ENCODE measurements around the gene TMEM53. TPM values are rescaled to one million over a fixed set of nuclear protein-coding genes. Genes with fewer than 3 reads are reported as not detected.

Gene TMEM53
- total and polyA plus RNA-seq, 2 donors, result 2.4 to 13.2 TPM

DNA sequence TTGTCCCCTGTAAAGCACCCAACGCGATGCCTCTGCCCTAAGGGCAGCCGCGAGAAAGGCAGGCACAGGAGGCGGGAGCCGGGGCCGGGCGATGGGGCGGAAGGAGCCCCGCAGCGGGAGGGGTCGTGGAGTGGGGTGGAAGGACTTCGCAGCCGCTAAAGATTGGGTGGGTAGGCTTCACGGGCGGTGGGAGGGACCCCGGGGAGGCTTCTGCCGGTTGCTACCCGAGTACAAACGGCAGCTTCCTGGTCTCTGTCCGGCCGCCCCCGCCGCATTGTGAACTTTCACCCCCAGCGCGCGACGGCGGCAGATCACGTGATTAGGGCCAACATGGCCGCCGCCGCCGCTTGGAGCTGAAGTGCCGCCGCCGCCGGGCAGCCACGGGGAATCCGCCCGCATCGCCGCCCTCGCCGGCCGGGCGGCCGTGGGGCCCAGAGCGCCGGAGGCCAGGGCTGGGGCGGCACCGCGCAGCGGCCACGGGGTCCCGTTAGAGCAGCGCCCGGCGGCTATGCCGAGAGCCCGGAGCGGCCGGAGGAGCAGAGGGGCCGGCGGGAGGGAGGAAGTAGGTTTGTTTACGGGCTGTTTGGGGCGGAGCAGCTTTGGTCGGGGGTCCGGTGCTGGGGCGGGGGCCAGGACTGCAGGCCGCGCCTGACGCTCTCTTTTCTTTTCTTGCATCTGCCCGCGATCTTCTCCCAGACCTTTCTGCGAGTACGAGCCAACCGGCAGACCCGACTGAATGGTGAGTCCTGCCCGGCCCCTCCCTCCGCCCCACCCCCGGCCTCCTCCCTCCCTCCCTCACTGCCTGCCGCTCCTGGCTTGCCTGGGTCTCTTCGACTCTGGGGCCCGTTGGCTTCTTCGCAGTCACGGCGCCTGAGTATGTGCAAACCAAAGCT, 42.4 kb downstream of the TMEM53 start:
- WGBS, result under 1% methylated on average over 88 of the region's 88 CpGs
- H3K4me3 ChIP-seq (ENCODE audit: low read depth, low read length), result peak overlapping the region; percentile 68
- peak; percentile 64 for DNase-seq (ENCODE audit: extremely low spot score)
- peaks cover 9% of the 10 kb centered on the region for H3K36me3 ChIP-seq (ENCODE audit: insufficient read depth)
- H3K4me1 ChIP-seq (ENCODE audit: insufficient read depth), result no peaks in the 10 kb centered on the region
- H3K27ac ChIP-seq (ENCODE audit: low read depth), result peak overlapping the region; percentile 95

DNA sequence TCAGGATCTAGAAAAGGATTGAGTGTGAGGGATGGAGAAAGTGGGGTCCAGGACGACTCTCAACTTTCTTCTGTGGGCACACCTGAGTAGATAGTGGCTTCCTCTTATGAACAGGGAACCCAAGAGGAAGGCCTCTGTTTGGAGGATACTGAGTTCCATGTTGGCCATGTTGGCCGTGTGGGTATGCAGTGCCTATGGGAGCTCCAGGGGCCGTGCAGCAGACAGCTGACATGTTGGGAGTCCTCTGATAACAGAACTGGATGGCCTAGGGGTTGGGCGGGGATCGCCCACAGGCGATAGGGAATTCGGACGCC, 43.0 kb downstream of the TMEM53 start:
- no peak for DNase-seq (ENCODE audit: extremely low spot score)
- peaks cover 4% of the 10 kb centered on the region for H3K36me3 ChIP-seq (ENCODE audit: insufficient read depth)
- 12% methylated on average over 8 of the region's 8 CpGs for WGBS
- peak overlapping the region; percentile 68 for H3K4me3 ChIP-seq (ENCODE audit: low read depth, low read length)
- H3K4me1 ChIP-seq (ENCODE audit: insufficient read depth), result no peaks in the 10 kb centered on the region
- H3K27ac ChIP-seq (ENCODE audit: low read depth), result peak overlapping the region; percentile 95

GRCh38 chr1:44630116-44630515, 44.2 kb downstream of the TMEM53 start:
- 88% methylated on average over 2 of the region's 2 CpGs for WGBS
- no peaks in the 10 kb centered on the region for H3K36me3 ChIP-seq (ENCODE audit: insufficient read depth)
- H3K4me3 ChIP-seq (ENCODE audit: low read depth, low read length), result no peak overlapping the region
- no peak for DNase-seq (ENCODE audit: extremely low spot score)
- no peak overlapping the region for H3K27ac ChIP-seq (ENCODE audit: low read depth)
- no peaks in the 10 kb centered on the region for H3K4me1 ChIP-seq (ENCODE audit: insufficient read depth)

- no peak overlapping the region for H3K4me3 ChIP-seq (ENCODE audit: low read depth, low read length)
- DNase-seq (ENCODE audit: extremely low spot score), result no peak
- H3K4me1 ChIP-seq (ENCODE audit: insufficient read depth), result no peaks in the 10 kb centered on the region
- no peak overlapping the region for H3K27ac ChIP-seq (ENCODE audit: low read depth)
- 91% methylated on average over 5 of the region's 5 CpGs for WGBS
- no peaks in the 10 kb centered on the region for H3K36me3 ChIP-seq (ENCODE audit: insufficient read depth)
Observed at GRCh38 chr1:44628962-44629756, 45.1 kb downstream of the TMEM53 start.

DNA sequence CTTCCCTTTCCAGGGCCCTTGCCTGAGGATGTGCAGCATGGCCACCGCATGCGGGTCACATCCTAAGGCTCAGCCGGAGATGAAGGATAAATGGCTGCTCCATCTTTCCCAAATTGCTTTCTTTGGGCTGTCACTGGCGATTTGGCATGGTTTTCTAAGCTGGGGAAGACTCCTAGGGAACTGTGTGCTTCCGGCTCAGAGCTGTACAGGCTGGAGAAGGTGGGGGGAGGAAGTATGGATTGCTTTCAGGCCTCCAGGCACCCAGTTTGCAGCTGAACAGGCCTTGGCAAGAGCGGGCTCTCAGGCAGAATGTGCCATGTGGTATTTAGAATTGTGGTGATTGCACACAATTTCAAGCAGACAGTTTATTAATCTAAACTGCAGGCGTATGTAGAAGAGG, 48.9 kb downstream of the TMEM53 start:
- WGBS, result 87% methylated on average over 7 of the region's 7 CpGs

GRCh38 chr1:44624268-44624901, 49.9 kb downstream of the TMEM53 start:
- no peak for DNase-seq (ENCODE audit: extremely low spot score)
- Histone ChIP-seq H3K27ac (ENCODE audit: low read depth) (no peak overlapping the region), H3K36me3 (ENCODE audit: insufficient read depth) (no peaks in the 10 kb centered on the region), H3K4me1 (ENCODE audit: insufficient read depth) (no peaks in the 10 kb centered on the region), H3K4me3 (ENCODE audit: low read depth, low read length) (no peak overlapping the region)
- 79% methylated on average over 12 of the region's 12 CpGs for WGBS

More for the DNA sequence above, 48.9 kb downstream of the TMEM53 start:
- no peaks in the 10 kb centered on the region for H3K4me1 ChIP-seq (ENCODE audit: insufficient read depth)
- no peak overlapping the region for H3K4me3 ChIP-seq (ENCODE audit: low read depth, low read length)
- DNase-seq (ENCODE audit: extremely low spot score), result no peak
- H3K36me3 ChIP-seq (ENCODE audit: insufficient read depth), result no peaks in the 10 kb centered on the region
- no peak overlapping the region for H3K27ac ChIP-seq (ENCODE audit: low read depth)

DNA sequence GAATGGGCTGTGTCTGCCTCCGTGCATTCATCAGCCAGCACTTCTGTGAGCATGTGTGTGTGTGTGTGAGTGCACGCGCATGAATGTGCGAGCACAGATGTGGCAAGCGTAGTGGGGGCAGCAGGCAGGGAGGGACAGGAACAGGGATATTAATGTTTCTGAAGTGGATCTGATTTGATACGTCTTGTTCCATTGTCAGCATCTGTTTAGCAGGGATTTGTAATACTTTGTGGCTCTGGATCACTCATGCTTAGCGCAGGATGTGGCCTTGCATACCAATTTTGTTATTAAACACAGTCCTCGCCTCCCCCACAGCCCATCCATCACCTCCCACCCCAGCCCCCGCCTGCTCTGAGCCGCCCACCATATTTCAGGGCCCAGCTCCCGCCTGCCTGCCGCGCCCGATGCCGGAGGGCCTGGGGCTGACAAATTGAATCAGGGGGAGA, 52.4 kb downstream of the TMEM53 start:
- Histone ChIP-seq H3K4me1 (ENCODE audit: insufficient read depth) (no peaks in the 10 kb centered on the region), H3K4me3 (ENCODE audit: low read depth, low read length) (no peak overlapping the region), H3K27ac (ENCODE audit: low read depth) (no peak overlapping the region), H3K36me3 (ENCODE audit: insufficient read depth) (no peaks in the 10 kb centered on the region)
- 86% methylated on average over 15 of the region's 15 CpGs for WGBS
- no peak for DNase-seq (ENCODE audit: extremely low spot score)

- no peak for DNase-seq (ENCODE audit: extremely low spot score)
- H3K36me3 ChIP-seq (ENCODE audit: insufficient read depth), result no peaks in the 10 kb centered on the region
- no peaks in the 10 kb centered on the region for H3K4me1 ChIP-seq (ENCODE audit: insufficient read depth)
- H3K27ac ChIP-seq (ENCODE audit: low read depth), result no peak overlapping the region
- WGBS, result 80% methylated on average over 3 of the region's 3 CpGs
- H3K4me3 ChIP-seq (ENCODE audit: low read depth, low read length), result no peak overlapping the region
Observed at GRCh38 chr1:44620072-44620471, 54.2 kb downstream of the TMEM53 start.

DNA sequence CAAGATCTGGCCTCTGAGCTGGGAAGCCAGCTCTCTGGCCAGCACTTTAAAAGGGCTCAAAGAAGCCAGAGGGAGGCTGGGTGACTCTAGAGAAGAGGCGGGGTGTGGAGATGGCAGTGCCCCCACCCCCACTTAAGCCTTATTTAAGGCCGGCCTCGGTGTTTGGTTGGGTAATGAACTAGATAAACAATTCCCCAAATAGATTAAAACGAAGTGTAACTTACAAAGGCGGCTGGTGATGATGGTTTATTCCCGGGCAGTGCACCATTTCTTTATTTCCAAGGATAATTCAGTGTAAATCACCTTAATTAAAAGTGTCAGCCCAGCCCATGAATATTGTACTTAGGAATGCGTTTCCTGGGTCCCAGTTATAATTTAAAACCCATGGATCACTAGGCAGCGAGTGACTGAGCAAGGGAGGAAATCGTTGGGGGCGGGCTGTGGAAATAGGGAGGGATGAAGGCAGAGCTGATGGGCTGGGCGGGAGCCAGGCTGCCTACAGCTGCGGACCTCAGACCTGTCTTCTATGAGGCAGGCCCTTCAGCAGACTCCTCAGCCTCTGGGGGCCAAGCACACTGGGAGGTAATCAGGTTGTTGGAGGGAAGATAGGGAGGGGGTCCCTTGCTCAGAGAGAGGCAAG, 54.9 kb downstream of the TMEM53 start:
- Histone ChIP-seq H3K4me1 (ENCODE audit: insufficient read depth) (no peaks in the 10 kb centered on the region), H3K27ac (ENCODE audit: low read depth) (no peak overlapping the region), H3K4me3 (ENCODE audit: low read depth, low read length) (no peak overlapping the region), H3K36me3 (ENCODE audit: insufficient read depth) (no peaks in the 10 kb centered on the region)
- no peak for DNase-seq (ENCODE audit: extremely low spot score)
- WGBS, result 54% methylated on average over 12 of the region's 12 CpGs

DNA sequence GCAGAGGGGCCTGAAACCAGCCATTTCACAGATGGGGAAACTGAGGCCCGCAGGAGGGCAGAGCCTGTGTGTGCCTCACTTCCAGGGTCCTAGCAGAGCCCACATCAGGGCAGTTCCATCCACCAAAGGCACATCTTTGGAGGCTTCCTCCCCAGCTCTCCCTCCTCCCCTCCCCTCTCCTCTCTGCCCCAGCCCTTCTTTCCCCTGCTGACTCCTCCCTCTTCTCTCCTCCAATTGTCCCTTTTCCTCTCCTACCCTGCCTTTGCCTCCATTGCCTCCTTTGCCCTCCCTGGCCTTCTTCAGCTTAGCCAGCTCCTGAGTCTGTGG, 56.6 kb downstream of the TMEM53 start:
- no peak for DNase-seq (ENCODE audit: extremely low spot score)
- Histone ChIP-seq H3K27ac (ENCODE audit: low read depth) (no peak overlapping the region), H3K4me1 (ENCODE audit: insufficient read depth) (no peaks in the 10 kb centered on the region), H3K4me3 (ENCODE audit: low read depth, low read length) (no peak overlapping the region), H3K36me3 (ENCODE audit: insufficient read depth) (no peaks in the 10 kb centered on the region)
- WGBS, result 94% methylated on average over 1 of the region's 1 CpG

DNA sequence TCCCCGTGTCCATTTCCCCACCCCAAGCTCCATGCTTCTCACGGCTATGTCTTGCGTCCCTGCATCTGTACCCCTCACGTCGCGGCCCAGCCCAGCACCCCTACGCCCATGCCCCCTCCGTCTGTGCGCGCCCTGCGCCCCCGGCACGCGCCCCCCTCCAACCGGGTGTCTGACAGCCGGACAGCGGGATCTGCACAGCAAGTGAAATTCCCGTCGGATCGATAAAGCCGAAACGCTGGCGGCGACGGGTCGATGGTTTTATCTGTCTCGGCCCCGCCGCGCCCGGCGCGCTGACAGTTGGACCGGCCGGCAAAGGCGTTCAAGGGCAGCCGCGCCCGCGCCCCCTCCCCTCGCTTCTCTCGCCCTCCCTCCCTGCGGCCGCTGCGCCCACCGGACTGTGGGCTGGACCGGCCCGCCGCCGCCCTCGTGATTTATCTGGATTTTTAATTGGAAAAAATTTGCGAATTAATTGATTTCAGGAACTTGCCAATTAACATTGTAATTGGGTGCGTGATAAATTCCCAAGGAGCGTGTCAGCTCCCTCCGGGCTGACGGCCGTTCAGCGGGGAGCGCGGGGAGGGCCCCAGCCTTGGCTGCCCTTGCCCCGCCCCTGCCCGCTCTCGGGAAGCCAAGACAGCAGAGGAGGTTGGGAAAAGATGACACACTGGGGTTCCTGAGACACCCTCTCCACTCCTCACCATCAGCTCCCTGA, 57.1 kb downstream of the TMEM53 start:
- Histone ChIP-seq H3K4me3 (ENCODE audit: low read depth, low read length) (peak overlapping the region; percentile 11), H3K36me3 (ENCODE audit: insufficient read depth) (no peaks in the 10 kb centered on the region), H3K4me1 (ENCODE audit: insufficient read depth) (no peaks in the 10 kb centered on the region), H3K27ac (ENCODE audit: low read depth) (no peak overlapping the region)
- no peak for DNase-seq (ENCODE audit: extremely low spot score)
- WGBS, result 19% methylated on average over 63 of the region's 63 CpGs

DNA sequence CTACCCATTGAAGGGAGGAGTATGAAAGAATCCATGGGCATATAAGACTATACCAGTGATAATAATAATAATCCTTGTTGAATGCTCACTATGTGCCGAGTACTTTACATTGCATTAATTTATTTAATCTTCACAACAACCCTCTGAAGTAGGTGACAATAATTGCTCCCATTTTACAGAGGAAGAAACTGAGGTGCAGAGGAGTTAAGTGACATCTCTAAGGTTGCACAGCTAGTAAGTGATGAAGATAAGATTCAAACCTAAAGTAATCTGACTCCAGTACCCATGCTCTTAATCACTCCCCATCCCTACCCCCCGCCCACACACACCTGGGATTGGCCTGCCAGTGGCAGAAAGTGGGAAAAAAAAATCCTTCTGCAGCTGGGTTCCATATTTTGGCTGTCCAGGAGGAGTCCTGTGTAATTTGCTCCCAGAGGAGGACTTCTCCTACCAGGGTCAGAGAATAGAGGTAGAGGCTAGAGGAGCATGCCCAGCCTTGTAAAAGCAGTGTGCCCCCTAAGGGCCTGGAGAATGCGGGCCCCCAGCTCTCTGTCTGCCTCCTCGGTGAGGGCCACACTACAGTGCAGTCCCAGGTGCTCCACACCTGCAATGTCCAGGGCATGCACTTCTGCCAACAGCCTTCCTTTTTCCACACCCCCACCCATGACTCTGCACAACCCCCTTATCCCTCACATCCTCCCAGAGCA, 57.8 kb downstream of the TMEM53 start:
- H3K4me1 ChIP-seq (ENCODE audit: insufficient read depth), result no peaks in the 10 kb centered on the region
- H3K4me3 ChIP-seq (ENCODE audit: low read depth, low read length), result no peak overlapping the region
- DNase-seq (ENCODE audit: extremely low spot score), result no peak
- H3K27ac ChIP-seq (ENCODE audit: low read depth), result no peak overlapping the region
- 77% methylated on average over 4 of the region's 4 CpGs for WGBS
- no peaks in the 10 kb centered on the region for H3K36me3 ChIP-seq (ENCODE audit: insufficient read depth)
